ENCODE data around the gene LHFPL5. TPM values are rescaled to one million over a fixed set of nuclear protein-coding genes. Genes with fewer than 3 reads are reported as not detected.

LHFPL5 gene
- total and polyA plus RNA-seq, 2 of the 8 experiments (the other 6 are each of a cell fraction or from before 2014, with no cell fraction given) = 0.03 TPM; not detected in 1

DNA sequence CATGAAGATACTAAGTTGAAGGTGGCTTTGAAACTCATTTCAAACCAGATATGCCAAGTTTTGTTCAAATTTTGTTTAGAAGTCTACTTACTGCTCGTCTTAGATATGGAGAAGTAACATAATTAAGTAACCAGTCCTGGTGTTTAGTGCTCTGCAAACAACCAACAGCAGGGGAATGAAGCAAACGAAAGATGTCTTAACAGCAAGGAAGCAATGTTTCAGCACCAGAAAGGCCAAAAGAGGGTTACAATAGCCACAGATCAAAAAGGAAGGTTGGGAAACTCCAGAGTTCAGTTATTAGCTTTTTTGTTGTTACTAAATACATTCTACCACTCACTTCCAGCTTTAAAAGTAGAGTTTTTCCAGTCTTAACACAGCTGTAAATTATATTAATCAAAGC is 45.1 kb downstream of the LHFPL5 start:
- no peak overlapping the region for H3K18ac ChIP-seq (ENCODE audit: extremely low read depth, low read length)
- H4K91ac ChIP-seq (replicated peaks; ENCODE audit: insufficient read length, low read length) = no peak overlapping the region
- FAIRE-seq (no peak), DNase-seq (ENCODE audit: low read depth in 1 of 2, low spot score in 2 of 2) (no peak)
- ChIA-PET CTCF (ENCODE audit: partially characterized antibody) (interaction anchor here (2.5 kb wide), 1 partner anchor 245 kb away, joined by 6 read pairs; no protein-coding TSS in a partner anchor), POLR2A (ENCODE audit: partially characterized antibody) (no interaction called here)
- no peak overlapping the region for H2BK15ac ChIP-seq (ENCODE audit: low read length)
- H2BK5ac ChIP-seq (ENCODE audit: low read depth, low read length) = no peak overlapping the region
- no peaks in the 10 kb centered on the region for H4K20me1 ChIP-seq (replicated peaks in 1 of 2; ENCODE audit: control insufficient read depth in 1 of 2, insufficient read depth in 2 of 2, low read length in 2 of 2)
- peaks cover 2 to 69% (median 36%) of the 10 kb centered on the region in 4 experiments; a peak in 7 of 8 replicates for H3K36me3 ChIP-seq (ENCODE audit: control insufficient read depth in 2 of 4, insufficient read depth in 4 of 4, low read length in 3 of 4)
- no peak overlapping the region for H3K9ac ChIP-seq (replicated peaks in 1 of 4; ENCODE audit: extremely low read depth in 1 of 4, low read depth in 3 of 4, low read length in 3 of 4)
- H3K4me3 ChIP-seq (ENCODE audit: extremely low read depth in 1 of 4, insufficient read depth in 2 of 4, low read depth in 3 of 4, low read length in 4 of 4) = no peak overlapping the region
- no peak overlapping the region for H2AK5ac ChIP-seq (ENCODE audit: low read depth, low read length)
- no peaks in the 10 kb centered on the region for H3K79me2 ChIP-seq (ENCODE audit: control insufficient read depth in 1 of 2, insufficient read depth in 2 of 2, low read length in 2 of 2)
- H3K4me2 ChIP-seq (ENCODE audit: insufficient read depth in 1 of 2, low read depth in 2 of 2, low read length in 2 of 2) = no peak overlapping the region
- no peak overlapping the region for H3K56ac ChIP-seq (replicated peaks; ENCODE audit: insufficient read length, low read depth, low read length)
- no peak overlapping the region for H3K27ac ChIP-seq (ENCODE audit: low read depth, low read length)
- H3K9me3 ChIP-seq (ENCODE audit: insufficient read depth in 2 of 2, low read depth in 1 of 2, low read length in 1 of 2) = no peaks in the 10 kb centered on the region; a peak in 2 of 4 replicates
- peaks cover 0 to 3% (median 0%) of the 10 kb centered on the region in 4 experiments; a peak in 1 of 7 replicates for H3K4me1 ChIP-seq (replicated peaks in 1 of 4; ENCODE audit: control insufficient read depth in 3 of 4, insufficient read depth in 4 of 4, low read length in 3 of 4)
- no peak overlapping the region for H3K23ac ChIP-seq (ENCODE audit: insufficient read length)
- H3K23me2 ChIP-seq (ENCODE audit: low read depth, low read length) = no peaks in the 10 kb centered on the region
- H2BK120ac ChIP-seq (replicated peaks; ENCODE audit: low read depth, low read length) = no peak overlapping the region
- WGBS, 2 experiments (ENCODE audit: extremely low coverage in 1 of 2, insufficient coverage in 1 of 2, insufficient read length in 1 of 2, insufficient replicate concordance in 2 of 2, low coverage in 1 of 2, low lambda C conversion rate in 2 of 2, missing lambda C conversion rate in 1 of 2) = 85% methylated on average over 2 of the region's 2 CpGs; no CpG with 5 or more reads in 1 of the 2 experiments
- no peak overlapping the region for H2BK20ac ChIP-seq (ENCODE audit: low read length)
- no peak overlapping the region for H3K4ac ChIP-seq (replicated peaks; ENCODE audit: insufficient read length, low read depth, low read length)
- H3K79me1 ChIP-seq (ENCODE audit: low read depth, low read length) = no peaks in the 10 kb centered on the region
- no peak overlapping the region for H4K5ac ChIP-seq (ENCODE audit: insufficient read length, low read depth, low read length)
- H2AFZ ChIP-seq (ENCODE audit: low read length) = no peak overlapping the region
- no peak overlapping the region for H3K14ac ChIP-seq (ENCODE audit: insufficient read length)
- no peaks in the 10 kb centered on the region for H3K27me3 ChIP-seq (replicated peaks in 1 of 4; ENCODE audit: control insufficient read depth in 3 of 4, extremely low read depth in 1 of 4, insufficient read depth in 3 of 4, low read length in 3 of 4)
- TF ChIP-seq YY1 (IDR thresholded peaks at IDR 0.05; ENCODE audit: low read depth, low read length) (no peak), CBX8 (IDR thresholded peaks at IDR 0.05; ENCODE audit: borderline replicate concordance, low read depth, low read length) (no peak), TCF12 (IDR thresholded peaks at IDR 0.05; ENCODE audit: low read depth, low read length) (no peak), GABPA (IDR thresholded peaks at IDR 0.05; ENCODE audit: borderline replicate concordance, insufficient read depth, low read length) (no peak), FOSL1 (IDR thresholded peaks at IDR 0.05; ENCODE audit: insufficient read depth, low read depth, low read length) (no peak), POU5F1 (IDR thresholded peaks at IDR 0.05; ENCODE audit: low read depth, low read length) (no peak), RXRA (IDR thresholded peaks at IDR 0.05; ENCODE audit: insufficient read depth, low read depth, low read length) (no peak), RBBP5 (IDR thresholded peaks at IDR 0.05; ENCODE audit: borderline replicate concordance, low read depth, low read length) (no peak)
- no peak overlapping the region for H4K8ac ChIP-seq (ENCODE audit: extremely low read depth, insufficient read depth, low read length)
- H2BK12ac ChIP-seq (ENCODE audit: low read depth, low read length) = no peak overlapping the region

Measured in H1 (cell line).